HUES48 (cell line): ENCODE measurements around the gene SPATS2L.

Experiments used
- H3K27ac ChIP-seq: one replicate; pipeline ENCODE4 v1.7.0; 2013; ENCODE audit warnings: low read depth, low read length, inconsistent platforms
- H3K27me3 ChIP-seq: 2 replicates; pipeline ENCODE4 v1.6.1; 2013; ENCODE audit warnings: mild to moderate bottlenecking, low read length; ENCODE audit not compliant: control insufficient read depth, insufficient read depth
- H3K36me3 ChIP-seq: 2 replicates; pipeline ENCODE4 v1.6.1; 2013; ENCODE audit warnings: low read length; ENCODE audit not compliant: control insufficient read depth, insufficient read depth
- H3K4me1 ChIP-seq: 2 replicates; pipeline ENCODE4 v1.6.1; 2013; ENCODE audit warnings: mild to moderate bottlenecking, low read length; ENCODE audit not compliant: control insufficient read depth, insufficient read depth
- H3K4me3 ChIP-seq: 2 replicates; pipeline ENCODE4 v1.5.1; 2013; ENCODE audit warnings: mild to moderate bottlenecking, low read depth, low read length
- H3K9ac ChIP-seq: 2 replicates; pipeline ENCODE4 v1.6.1; 2013; ENCODE audit warnings: mild to moderate bottlenecking, low read depth, low read length, moderate library complexity
- H3K9me3 ChIP-seq: 2 replicates; pipeline ENCODE4 v1.6.1; 2013; ENCODE audit warnings: low read length; ENCODE audit not compliant: control insufficient read depth, insufficient read depth

The SPATS2L gene

DNA sequence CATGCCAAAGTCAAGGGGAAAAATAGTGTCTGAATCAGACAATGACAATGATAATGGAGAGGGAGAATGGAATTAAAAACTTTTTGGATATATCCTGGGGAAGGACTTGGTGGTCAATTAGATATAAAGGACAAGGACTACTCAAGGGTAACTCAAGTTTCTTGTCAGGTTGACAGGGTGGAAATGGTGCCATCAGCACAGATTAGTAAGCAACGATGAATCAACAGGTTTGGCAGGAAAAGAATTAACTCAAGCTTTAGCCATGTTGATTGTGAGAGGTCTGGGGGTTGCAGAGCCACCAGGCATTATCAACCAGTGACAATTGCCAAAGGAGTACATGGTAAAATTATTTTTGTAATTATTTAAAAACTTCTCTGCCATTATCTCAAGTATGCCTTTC lies 35.8 kb upstream of the SPATS2L start:
- Histone ChIP-seq H3K36me3 (no peaks in the 10 kb centered on the region), H3K9ac (no peak overlapping the region), H3K9me3 (no peaks in the 10 kb centered on the region), H3K4me3 (no peak overlapping the region), H3K27ac (no peak overlapping the region), H3K4me1 (peaks cover 17% of the 10 kb centered on the region), H3K27me3 (no peaks in the 10 kb centered on the region)

DNA sequence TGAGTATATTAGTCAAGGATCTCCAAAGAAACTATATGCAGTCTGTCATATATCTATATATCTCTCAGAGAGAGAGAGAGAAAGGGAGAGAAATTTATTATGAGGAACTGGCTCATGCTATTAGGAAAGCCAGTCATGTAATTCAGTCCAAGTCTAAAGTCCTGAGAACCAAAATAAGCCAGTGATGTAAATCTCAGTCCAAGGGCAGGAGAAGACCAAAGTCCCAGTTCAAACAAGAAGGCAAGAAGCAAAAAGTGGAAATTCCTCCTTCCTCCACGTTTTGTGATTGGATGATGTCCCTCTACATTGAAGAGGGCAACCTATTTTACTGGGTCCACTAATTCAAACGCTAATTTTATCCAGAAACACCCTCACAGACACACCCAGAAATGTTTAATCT lies 34.2 kb upstream of the SPATS2L start:
- Histone ChIP-seq H3K9me3 (no peaks in the 10 kb centered on the region), H3K27me3 (no peaks in the 10 kb centered on the region), H3K36me3 (no peaks in the 10 kb centered on the region), H3K4me3 (no peak overlapping the region), H3K4me1 (peaks cover 17% of the 10 kb centered on the region), H3K9ac (no peak overlapping the region), H3K27ac (no peak overlapping the region)

DNA sequence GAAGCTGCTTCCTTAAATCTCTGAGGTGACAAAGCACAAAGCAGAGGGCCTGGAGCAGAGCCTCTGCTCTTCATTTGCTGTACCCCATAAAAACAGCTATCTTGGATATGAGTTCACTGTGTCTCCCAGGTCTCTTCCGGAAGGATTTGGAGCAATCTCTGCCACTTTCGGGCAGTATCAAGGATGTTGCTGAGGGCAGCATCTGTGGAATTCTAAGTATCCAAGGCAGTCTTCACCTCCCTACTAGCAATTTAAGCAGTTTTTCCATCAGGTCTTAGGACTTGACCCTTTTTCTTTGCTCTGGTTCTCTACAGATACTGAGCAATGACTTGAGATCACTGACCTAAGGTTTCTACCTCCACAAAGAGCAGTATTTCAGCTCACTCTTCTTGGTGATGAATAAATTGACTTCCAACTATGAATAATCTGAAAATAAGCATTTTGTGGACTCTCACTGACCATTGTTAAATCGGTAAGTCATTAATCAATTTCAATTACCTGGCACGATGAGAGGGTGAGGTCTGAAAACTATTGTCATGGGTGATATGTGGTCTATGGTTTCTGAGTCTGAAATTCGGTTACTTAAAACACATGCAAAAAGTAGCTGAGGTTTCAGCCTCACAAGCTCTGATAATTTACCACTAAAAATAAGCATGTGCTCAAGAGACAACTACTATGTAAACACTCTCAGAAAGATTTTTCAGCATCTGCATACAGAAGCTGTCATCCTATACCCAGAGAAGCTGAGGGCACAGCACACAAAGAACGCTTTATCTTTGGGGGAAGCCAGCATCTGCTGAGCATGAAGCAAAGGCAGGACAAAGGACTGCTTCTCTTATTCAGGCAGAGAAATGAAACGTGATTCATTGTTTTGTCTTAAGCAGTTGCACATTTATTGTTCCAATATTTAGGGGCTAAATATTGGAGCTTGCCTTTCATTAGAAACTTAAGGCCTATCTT lies 32.1 kb upstream of the SPATS2L start:
- H3K4me1 ChIP-seq: peaks cover 17% of the 10 kb centered on the region
- no peak overlapping the region for H3K27ac ChIP-seq
- H3K4me3 ChIP-seq: no peak overlapping the region
- H3K9me3 ChIP-seq: no peaks in the 10 kb centered on the region
- H3K36me3 ChIP-seq: no peaks in the 10 kb centered on the region
- no peaks in the 10 kb centered on the region for H3K27me3 ChIP-seq
- no peak overlapping the region for H3K9ac ChIP-seq

DNA sequence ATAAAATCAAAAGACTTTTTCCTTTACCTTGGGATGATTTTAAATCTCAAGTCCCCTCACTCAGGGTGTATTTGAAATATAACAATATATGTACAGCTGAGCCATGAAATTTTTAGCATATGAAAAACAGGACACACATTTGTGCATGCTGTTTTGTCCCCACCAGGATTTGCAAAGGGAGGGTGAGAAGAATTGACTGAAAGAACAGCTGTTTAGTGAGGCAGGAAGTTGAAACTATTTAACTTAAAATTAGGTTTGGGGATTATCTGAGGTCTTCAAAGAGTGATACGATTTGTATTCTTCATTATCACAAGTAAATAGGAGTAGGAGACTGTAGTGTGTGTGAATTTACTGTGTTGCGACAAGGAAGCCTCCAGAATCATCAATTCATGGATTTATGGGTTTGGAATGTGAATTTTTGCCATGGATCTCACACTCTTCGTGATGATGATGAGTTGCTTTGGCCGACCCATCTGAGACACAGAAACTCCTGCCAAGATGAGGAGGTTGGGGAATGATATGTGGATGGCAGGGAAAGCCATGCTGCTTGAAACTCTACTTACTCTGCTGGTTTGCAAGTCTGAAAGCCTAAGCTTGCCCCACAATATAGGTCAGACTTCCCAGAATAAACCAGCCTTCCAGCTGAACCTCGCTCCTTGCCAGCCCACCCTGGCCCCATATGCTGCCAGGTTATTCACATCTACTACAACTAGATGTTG lies 31.0 kb upstream of the SPATS2L start:
- Histone ChIP-seq H3K36me3 (no peaks in the 10 kb centered on the region), H3K4me3 (no peak overlapping the region), H3K9ac (no peak overlapping the region), H3K27me3 (no peaks in the 10 kb centered on the region), H3K9me3 (no peaks in the 10 kb centered on the region), H3K4me1 (peaks cover 17% of the 10 kb centered on the region), H3K27ac (no peak overlapping the region)

DNA sequence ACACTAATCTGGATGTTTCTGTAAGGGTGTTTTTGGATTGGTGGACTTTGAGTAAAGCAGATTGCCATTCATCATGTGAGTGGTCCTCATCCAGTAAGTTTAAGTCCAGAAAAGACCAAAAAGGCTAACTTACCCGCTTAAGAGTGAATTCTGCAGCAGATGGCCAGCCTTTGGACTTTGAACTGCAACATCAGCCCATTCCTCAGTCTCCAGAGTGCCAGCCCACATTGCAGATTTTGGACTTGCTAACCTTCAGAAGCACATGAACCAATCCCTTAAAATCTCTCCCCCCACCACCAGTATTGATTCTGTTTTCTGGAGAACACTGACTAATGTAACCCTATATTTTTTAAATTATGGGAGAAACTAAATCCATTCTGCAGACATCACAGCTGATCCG lies 30.0 kb upstream of the SPATS2L start:
- H3K27ac ChIP-seq: no peak overlapping the region
- H3K27me3 ChIP-seq: no peaks in the 10 kb centered on the region
- H3K4me3 ChIP-seq: no peak overlapping the region
- H3K36me3 ChIP-seq: no peaks in the 10 kb centered on the region
- no peaks in the 10 kb centered on the region for H3K9me3 ChIP-seq
- no peak overlapping the region for H3K9ac ChIP-seq
- peaks cover 17% of the 10 kb centered on the region for H3K4me1 ChIP-seq

DNA sequence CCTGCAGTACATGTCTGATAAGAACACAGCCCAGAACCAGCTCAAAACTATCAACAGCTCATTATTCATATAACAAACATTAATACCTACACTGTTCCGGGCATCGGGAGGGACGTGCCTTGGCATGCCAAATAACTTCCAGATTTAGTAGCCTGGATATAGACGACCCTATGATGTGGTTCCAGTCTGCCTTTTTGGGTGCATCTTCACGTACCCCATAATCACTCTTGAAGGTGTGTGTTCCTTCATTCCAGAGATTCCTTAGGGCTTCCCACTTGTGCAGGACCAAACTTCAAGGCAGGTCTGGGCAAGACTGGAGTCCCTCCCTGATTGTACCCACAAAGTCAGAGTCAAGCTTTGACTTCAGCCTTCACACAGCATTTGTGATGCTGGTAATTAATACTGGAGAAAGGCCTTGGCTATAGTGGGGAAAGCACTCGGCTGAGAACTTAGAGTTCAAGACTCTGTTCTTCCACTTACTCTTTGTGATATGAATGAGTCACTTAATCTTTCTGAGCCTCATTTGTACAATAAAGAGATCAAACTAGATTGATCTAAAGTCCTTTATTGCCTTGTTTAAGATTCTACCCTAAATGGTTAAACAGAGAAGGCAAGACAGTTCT lies 27.7 kb upstream of the SPATS2L start:
- no peaks in the 10 kb centered on the region for H3K27me3 ChIP-seq
- no peaks in the 10 kb centered on the region for H3K9me3 ChIP-seq
- no peaks in the 10 kb centered on the region for H3K36me3 ChIP-seq
- H3K9ac ChIP-seq: no peak overlapping the region
- no peak overlapping the region for H3K27ac ChIP-seq
- H3K4me1 ChIP-seq: peaks cover 17% of the 10 kb centered on the region
- H3K4me3 ChIP-seq: no peak overlapping the region

DNA sequence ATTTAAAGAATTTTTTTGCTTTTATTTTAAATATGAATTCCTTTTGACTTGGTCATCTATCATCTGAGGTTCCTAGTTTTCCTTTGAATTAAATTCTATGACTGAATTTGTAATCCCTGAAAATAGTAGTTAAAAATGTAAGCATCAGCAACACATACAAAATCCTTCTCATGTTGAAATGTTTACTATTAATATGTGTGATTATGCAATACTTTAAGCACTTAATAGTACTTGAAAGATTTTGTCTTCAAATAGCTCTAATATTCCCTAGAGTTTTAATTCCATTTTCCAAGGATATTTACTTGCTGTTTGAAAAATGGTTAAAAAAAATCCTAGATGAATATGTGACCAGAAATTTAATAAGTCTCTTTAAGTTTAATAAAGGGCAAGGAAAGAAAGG lies 26.6 kb upstream of the SPATS2L start:
- no peak overlapping the region for H3K27ac ChIP-seq
- no peaks in the 10 kb centered on the region for H3K36me3 ChIP-seq
- H3K4me3 ChIP-seq: no peak overlapping the region
- H3K9ac ChIP-seq: no peak overlapping the region
- no peaks in the 10 kb centered on the region for H3K9me3 ChIP-seq
- no peaks in the 10 kb centered on the region for H3K27me3 ChIP-seq
- peaks cover 7% of the 10 kb centered on the region for H3K4me1 ChIP-seq

DNA sequence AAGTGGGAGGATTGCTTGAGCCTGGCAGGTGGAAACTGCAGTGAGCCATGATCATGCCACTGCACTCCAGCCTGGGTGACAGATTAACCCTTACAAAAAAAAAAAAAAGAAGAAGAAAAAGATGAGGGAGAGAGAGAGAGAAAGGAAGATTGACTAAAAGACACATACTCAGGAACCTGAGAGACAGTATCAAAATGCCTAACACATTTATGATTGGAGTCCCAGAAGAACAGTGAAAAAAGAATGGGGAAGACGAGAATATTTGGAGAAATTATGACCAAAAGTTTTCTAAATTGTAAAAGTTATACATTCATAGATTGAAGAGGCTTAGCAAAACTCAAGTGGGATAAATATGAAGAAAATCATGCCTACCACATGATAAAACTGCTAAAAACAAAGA lies 19.9 kb upstream of the SPATS2L start:
- H3K36me3 ChIP-seq: no peaks in the 10 kb centered on the region
- no peaks in the 10 kb centered on the region for H3K4me1 ChIP-seq
- no peak overlapping the region for H3K9ac ChIP-seq
- no peaks in the 10 kb centered on the region for H3K27me3 ChIP-seq
- no peak overlapping the region for H3K27ac ChIP-seq
- no peaks in the 10 kb centered on the region for H3K9me3 ChIP-seq
- no peak overlapping the region for H3K4me3 ChIP-seq

DNA sequence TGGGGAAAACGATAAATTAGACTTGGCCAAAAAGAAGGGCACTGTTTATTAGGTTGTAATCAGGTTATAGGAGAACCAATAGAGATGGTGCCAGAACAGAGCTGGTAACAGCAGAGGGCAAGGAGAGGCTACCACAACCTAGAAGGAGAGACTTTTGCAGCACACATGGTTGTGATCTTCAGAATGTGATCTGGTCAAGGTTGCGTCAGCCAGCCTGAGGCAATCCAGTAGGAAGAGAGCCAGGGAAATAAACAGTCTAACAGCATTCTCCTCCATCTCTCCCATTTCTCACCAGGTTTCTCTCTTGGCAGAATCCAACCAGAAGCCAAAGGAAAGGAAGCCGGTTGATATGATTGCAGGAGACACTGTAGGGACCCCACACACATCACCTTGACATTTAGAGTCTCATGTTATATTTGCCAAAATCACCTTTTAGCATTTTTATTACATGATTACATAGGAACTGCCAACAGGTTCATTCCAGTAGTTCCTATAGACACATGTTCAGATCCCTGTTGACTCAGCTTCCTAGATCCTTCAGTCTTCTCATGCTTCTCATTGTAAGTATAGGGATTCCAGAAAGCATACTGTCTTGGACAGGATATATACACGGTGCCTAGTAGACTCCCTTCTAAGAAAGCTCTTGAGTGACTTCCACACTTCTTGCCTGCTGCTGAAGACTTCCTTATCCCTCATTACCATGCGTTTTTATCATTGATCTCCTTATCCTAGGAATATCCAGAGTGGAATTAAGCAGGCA lies 17.6 kb upstream of the SPATS2L start:
- no peak overlapping the region for H3K4me3 ChIP-seq
- H3K27me3 ChIP-seq: no peaks in the 10 kb centered on the region
- no peak overlapping the region for H3K27ac ChIP-seq
- no peaks in the 10 kb centered on the region for H3K9me3 ChIP-seq
- H3K4me1 ChIP-seq: no peaks in the 10 kb centered on the region
- H3K36me3 ChIP-seq: no peaks in the 10 kb centered on the region
- H3K9ac ChIP-seq: no peak overlapping the region

DNA sequence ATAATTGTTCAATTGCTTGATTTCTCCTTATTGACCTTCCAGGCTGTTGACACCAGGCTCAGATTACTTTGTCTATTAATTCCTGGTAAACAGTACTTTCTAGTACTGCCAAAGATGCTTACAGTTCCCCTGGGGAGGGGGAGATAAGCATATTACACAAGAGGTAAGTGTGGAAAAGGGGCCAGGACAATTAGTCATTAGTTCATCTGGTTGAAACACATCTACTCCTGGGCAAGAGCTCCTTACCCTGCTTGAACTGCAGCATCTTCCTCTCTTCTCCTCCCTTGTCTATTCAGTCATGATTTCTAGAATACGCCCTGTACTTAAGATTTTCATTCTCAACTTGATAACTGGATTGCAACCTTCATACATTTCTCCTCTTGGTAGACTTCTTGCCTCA lies 10.4 kb upstream of the SPATS2L start:
- no peak overlapping the region for H3K4me3 ChIP-seq
- no peaks in the 10 kb centered on the region for H3K36me3 ChIP-seq
- H3K4me1 ChIP-seq: no peaks in the 10 kb centered on the region; the same call in 1 of the 2 replicates
- no peaks in the 10 kb centered on the region for H3K9me3 ChIP-seq
- no peaks in the 10 kb centered on the region for H3K27me3 ChIP-seq
- H3K27ac ChIP-seq: no peak overlapping the region
- H3K9ac ChIP-seq: no peak overlapping the region
